GM19372 (cell line): ENCODE data around the gene EPHA1.

ENCODE experiments used
- ATAC-seq: cut with Tn5 transposase; IDR thresholded peaks from one replicate; pipeline ENCODE4 v1.9.1; 2021; ENCODE audit warnings: mild to moderate bottlenecking, low read depth, moderate library complexity; ENCODE audit not compliant: unreplicated experiment

The EPHA1 gene

DNA sequence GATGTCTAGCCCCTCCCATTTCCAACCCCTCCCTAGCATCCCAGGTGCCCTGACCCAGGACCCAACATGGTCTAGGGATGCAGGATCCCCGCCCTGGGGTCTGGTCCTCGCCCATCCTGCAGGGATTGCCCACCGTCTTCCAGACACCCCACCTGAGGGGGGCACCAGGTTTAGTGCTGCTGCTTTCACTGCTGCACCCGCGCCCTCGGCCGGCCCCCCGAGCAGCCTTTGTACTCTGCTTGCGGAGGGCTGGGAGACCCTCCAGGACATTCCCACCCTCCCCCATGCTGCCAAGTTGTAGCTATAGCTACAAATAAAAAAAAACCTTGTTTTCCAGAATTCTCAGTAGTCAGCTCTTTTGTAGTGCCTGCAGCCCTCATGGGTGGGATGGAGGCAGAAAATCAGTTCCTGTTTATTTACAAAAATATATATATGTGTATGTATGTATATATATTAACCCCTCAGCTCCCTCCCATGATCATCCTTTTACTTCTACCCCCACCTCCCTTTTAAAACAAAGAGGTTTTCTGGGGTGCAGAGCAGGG, 17.8 kb downstream of the EPHA1 start:
- ATAC-seq = no peak

DNA sequence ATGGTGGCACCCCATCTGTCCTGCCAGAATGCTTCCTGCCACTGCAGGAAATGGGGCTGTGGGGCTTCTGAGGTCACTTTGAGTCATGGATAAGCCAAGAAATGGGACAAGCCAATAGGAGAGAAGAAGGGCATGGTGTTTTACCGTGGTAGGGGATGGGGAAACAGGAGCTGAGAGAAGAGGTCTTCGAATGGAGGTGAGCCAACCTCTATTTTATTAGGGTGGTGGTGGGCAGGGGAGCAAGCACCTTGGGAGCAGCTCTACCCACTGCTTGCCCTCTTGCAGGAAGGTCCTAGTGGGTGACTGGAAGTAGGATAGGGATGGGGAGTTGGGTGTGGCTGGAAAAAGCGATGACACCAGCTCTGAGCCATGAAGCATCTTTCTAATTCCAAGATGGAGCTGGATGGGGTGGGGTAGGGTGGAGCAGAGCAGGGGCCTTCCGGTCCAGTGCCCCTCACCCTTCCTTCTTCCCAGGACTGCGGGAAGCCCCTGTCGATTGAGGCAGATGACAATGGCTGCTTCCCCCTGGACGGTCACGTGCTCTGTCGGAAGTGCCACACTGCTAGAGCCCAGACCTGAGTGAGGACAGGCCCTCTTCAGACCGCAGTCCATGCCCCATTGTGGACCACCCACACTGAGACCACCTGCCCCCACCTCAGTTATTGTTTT, 18.4 kb downstream of the EPHA1 start:
- no peak for ATAC-seq

DNA sequence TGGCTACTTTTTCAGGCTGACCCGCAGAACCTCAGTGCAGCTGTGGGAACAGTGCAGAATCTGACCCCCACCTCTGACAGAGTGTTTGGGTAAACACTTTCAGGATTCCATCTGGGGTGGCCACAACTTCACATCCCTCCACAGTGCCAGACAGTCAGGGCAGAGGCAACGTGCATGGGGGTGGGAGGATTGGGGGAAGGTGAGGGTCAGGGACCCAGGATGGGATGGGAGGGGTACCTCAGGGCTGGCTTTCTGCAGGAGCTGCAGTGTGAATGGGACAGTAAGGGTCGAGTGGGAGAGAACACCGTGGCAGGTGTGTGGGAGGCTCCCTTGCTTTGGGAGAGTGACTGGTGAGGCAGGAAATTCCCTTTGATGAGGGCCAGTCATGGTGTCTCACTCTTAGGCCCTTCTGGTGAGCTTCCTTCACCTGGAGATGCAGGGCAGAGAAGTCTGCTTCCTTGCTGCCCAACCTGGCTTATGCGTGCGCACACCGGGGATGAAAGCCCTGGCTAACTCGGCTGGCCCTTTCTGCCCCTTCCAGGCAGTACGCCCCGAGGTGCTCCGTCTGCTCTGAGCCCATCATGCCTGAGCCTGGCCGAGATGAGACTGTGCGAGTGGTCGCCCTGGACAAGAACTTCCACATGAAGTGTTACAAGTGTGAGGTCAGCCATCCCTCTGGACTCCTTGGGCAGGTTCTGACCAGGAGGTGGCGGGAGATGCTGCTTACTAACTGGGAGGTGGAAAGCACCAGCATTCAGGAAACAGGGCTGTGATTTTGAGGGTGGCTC, 19.1 kb downstream of the EPHA1 start:
- ATAC-seq = no peak

DNA sequence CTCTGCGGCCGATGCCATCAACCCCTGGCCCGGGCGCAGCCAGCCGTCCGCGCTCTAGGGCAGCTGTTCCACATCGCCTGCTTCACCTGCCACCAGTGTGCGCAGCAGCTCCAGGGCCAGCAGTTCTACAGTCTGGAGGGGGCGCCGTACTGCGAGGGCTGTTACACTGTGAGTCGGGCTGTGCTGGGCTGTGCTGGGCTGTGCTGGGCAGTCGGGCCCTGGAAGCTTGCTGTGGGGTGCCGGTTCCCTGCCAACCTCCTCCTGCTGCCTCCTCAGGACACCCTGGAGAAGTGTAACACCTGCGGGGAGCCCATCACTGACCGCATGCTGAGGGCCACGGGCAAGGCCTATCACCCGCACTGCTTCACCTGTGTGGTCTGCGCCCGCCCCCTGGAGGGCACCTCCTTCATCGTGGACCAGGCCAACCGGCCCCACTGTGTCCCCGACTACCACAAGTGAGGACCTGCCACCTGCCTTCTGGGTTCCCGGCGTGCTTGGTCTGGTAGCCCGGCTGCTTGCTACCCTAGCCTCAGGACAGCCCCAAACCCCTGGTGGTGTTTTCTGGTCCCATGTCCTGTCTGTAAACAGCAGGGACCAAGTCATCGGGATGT, 20.1 kb downstream of the EPHA1 start:
- ATAC-seq = no peak

DNA sequence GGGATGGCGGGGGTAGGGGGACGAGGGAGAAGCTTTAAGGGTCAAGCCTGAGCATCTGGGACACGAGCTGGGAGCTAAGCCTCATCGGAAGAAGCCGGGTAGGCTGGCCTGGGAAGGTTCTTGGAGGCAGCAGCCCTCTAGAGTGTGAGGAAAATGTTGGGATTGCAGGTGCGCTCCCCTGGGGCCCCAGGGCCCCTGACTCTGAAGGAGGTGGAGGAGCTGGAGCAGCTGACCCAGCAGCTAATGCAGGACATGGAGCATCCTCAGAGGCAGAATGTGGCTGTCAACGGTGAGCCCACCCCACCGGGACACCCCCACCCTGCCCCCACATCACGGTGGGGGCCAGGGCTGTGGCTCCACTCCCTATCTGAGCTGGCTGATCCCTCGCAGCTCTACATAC, 20.6 kb downstream of the EPHA1 start:
- ATAC-seq = no peak

DNA sequence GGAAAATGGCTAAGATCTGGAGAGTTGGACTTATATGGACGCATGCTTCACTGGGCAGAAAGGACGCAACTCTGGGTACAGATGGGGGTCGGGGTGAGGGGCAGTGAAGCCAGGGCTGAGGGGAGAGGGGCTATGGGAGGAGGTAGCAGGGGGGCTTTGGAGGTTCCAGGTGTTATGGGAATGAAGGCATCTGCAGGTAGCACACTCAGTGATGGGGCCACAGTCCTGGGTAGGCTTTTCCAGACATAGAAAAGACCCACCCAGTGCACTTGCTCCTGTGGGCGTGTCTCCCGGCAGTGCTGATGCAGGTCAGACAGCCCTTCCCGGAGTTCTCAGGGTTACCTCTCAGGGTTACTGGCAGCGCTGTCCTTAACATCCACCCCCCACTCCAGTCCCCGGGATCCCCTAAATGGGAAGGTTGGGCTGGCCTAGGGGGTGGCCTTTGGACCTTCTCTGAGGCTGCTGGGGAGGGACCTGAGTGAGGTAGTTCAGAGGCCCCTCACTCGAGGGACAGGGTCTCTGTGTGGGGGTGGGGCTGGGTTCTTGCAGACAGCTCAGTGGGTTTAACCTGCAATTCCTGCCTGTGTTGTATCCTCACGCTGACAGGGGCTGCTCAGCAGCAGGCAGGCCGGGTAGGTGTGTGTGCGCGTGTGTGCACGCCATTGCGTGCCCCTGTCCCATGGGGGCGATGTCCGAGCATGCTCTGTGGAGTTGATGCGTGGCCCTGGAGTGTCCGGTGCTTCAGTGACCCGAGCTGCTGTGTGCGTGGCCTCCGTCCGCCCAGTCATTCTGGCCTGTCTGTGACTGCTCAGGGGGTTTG, 21.3 kb downstream of the EPHA1 start:
- ATAC-seq = no peak

DNA sequence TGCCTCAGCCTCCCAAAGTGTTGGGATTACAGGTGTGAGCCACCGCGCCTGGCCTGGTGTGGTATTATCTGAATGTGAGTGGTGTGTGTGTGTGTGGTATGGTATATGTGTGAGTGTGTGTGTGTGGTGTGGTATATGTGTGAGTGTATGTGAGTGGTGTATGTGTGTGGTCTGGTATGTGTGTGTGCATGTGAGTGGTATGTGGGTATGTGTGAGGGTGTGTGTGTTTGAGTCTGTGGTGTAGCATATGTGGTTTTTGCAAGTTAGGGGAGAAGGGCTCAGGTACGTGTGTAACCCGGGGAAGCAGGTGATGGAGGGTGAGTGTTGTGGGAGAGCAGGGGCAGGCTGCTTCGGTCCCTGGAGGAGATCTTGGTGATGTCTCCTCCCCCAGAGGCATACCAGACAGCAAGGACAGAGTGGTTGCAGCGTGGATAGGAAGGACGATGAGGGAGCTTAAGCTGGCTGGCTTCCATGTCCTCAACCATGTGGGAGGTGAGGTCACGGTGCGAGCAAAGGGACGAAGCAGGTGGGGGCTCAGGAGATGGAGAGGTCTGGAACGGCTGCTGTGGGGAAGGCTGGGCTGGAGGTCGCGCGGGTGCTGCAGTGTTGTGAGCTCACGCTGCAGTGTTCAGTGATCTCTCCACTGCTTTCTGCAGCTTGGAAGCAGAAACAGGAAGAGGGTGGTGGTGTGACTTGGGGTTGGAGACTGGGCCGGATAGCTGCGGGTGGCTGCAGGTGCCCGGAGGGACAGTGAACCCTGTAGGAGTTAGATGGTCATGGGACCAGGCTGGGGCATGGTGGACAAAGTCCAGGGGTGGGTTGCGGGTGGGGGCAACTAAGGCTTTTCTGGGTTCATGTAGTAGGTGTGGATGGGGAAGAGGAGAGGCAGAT, 22.5 kb downstream of the EPHA1 start:
- no peak for ATAC-seq

DNA sequence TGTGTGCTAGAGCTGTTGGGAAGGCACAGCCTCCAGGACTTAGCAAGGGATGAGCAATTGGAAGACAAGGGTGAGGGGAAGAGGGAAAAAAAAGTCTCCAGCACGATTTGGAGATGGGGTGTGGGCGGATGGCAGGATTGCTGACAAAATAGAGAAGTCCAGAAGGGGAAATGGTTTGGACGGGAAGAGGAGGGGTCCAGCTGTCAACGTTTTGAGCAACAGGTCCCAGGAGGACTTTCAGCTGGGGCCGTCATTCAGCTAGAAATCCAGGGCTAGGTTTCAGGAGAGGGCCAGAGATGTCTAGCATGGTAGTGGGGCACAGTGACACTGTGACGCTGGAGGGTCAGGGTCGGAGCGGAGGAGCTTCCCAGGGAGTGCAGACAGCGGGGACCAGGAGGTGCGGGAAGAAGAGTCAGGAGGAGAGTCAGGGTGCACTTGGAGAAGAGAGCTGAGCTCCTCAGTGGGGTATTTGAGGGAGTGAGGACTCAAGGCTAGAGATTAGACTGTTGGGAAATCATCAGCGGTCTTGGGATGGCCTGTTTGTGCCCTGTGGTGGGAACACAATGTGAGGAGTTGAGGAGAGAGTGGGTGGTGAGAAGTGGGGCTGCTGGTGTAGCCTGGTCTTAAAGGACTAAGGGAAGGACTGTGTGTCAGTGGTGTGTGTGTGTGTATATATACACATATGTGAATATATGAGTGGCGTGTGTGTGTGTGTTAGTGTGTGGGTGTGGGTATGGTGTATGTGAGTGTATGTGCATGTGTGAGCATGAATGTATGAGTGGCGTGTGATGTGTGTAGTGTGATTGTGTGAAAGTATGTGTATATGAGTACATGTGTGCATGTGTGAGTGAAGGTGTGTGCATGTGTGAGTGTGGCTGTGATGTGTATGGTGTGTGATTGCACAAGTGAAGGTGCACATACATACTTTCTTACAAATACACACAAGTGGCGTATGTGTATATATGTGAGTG, 23.7 kb downstream of the EPHA1 start:
- ATAC-seq = no peak

DNA sequence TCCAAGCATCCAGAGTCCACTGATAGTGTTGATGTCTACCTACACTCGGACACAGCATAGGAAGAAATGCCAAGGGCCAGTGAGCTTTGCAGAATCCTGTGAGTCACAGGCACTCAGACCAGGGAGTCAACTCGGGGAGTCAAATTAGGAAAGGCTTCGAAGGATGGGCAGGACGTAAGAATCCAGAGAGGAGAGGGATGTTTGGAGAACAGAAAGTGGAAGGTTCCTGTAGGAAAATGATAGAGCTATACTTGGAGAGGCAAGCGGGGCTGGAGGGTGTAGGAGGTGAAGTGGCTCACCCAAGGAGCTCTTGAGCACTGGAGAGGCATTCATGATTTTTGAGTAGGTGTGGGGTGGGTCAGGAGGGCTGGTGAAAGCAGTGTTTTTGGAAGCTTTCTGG, 24.5 kb downstream of the EPHA1 start:
- ATAC-seq = no peak

DNA sequence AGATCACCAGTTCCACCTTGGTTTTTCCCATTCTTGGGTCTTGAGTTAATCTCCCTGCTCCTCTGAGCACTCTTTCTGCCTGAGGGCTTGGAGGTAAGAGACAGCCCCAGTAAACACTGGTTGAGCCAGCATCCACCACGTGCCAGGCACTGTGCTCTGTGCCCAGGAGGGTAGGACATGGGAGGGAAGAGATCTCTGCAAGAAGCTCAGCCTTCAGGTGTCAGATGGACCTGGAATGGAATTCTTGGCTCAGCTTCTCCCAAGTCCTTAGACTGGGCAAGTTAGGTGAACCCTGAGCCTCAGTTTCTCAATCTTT, 25.1 kb downstream of the EPHA1 start:
- ATAC-seq = no peak

DNA sequence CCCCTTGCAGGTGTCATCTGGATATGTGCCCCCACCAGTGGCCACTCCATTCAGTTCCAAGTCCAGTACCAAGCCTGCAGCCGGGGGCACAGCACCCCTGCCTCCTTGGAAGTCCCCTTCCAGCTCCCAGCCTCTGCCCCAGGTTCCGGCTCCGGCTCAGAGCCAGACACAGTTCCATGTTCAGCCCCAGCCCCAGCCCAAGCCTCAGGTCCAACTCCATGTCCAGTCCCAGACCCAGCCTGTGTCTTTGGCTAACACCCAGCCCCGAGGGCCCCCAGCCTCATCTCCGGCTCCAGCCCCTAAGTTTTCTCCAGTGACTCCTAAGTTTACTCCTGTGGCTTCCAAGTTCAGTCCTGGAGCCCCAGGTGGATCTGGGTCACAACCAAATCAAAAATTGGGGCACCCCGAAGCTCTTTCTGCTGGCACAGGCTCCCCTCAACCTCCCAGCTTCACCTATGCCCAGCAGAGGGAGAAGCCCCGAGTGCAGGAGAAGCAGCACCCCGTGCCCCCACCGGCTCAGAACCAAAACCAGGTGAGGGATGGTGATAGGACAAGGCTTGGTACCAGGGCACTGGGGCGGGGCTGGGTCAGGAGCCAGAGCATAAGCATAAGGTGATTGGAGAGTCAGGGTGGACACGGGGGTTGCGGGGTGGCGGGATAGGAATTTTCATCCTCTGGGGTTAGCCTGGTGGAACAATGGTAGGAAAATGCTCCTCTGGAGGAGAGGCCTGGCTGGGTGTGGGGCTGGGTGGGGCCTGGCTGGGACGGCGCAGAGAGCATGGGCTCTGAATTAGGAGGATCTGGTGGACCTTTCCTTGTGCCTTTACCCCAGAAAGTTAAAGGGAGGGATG, 25.6 kb downstream of the EPHA1 start:
- ATAC-seq = no peak

DNA sequence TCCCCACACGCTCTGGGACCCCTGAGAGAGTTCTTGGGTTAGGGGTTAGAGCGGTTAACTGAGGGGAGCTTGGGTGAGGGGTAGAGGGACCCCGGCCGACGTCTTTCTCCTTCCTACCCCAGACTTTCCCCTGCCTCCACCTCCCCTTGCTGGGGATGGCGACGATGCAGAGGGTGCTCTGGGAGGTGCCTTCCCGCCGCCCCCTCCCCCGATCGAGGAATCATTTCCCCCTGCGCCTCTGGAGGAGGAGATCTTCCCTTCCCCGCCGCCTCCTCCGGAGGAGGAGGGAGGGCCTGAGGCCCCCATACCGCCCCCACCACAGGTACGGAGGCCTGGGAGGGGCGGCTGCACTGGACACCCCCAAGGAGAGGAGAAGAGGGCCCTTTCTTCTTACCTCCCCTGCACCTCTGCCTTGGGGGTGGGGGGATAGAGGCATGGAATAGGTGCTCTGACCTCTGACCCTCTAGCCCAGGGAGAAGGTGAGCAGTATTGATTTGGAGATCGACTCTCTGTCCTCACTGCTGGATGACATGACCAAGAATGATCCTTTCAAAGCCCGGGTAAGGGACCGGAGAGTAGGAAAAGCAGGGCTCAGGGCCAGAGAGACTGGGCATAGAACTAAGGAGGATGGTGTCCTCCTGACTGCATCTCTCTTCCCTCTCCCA, 26.4 kb downstream of the EPHA1 start:
- no peak for ATAC-seq

DNA sequence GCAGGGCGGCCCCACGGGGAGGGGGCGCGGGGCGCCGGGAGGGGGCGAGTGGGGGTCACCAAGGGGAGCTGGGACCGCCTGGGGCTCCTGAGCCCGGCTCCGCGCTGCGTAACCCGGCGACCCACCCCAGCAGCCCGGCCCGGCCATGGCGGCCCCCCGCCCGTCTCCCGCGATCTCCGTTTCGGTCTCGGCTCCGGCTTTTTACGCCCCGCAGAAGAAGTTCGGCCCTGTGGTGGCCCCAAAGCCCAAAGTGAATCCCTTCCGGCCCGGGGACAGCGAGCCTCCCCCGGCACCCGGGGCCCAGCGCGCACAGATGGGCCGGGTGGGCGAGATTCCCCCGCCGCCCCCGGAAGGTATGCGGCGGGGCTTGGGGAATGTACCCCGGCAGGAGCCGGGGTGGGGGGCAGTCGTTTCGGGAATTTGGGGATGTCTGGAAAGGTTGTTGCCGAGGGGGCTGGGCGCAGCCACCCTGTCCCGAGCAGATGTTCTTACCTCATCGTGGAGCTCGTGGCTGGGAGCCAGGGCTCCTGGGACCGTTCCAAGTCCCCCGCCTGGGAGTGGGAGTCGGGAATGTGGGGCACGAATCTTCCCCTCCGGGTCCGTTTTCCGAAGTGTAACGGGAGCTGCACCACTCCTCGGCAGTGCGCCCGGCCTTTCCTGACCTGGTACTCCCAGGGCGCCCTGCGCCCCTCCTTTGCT, 27.1 kb downstream of the EPHA1 start:
- peak; percentile 12 for ATAC-seq

DNA sequence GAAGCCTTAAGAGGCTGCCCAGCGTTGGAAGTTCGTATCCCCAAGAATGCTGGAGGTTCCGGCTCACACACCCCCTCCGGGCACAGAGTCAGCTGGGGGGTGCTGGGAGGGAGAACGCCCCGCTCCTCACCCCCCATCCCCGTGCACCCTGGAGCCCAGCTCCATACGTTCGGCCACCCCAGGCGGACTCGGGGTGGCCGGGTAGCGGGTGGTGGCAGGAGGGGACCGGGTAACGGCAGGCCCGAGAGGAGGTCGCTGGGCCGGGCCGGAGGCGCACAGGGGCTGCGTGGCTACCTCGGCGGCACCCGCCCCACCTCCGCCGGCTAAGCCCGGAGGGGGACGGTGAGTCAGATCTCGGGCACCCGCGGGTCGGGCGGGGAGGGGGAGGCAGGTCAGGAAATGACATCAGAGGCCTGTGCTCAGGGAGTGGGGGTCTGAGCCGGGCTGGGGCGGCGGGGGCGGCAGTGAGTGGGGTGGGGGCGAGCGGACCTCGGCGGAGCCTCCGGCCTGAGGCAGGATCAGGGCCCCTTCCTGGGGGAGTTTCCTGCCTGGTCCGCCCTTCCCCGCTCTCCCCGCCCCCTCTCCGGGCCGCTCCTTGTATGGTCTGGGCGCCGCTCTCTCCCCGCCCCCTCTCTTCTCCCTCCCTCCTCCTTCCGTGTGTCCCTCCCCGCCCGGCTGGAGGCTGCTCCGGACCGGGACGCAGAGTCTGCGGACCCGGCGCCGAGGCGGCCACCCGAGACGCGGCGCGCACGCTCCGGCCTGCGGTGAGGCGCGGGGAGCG, 27.8 kb downstream of the EPHA1 start, which contains the start of gene ZYX:
Gene ZYX (plus strand): TSS at position 700 of the 781 bp plus-strand sequence. CDS start 227 bp downstream, outside the sequence.
- ATAC-seq = peak; percentile 81

DNA sequence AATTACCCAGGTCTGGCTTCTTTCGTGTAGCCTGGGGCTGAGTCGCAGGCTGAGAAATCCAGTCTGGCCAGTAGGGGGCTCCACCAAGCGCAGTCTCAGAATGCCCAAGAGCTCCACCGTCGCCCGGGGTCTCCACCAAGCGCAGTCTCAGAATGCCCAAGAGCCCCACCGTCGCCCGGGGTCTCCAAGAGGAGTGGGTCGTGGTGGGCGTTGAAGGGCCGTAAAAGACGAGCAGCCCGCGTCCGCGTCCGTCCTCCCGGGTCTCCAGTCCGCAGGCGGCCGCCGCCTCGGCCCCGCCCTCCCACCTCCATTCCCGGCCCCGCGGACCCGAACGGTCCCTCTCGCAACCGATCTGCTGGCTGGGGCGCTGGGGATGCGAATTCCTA, 28.4 kb downstream of the EPHA1 start:
- peak; percentile 48 for ATAC-seq
